Measurements from ENCODE around the gene HPCAL4. TPM values are rescaled to one million over a fixed set of nuclear protein-coding genes. Genes with fewer than 3 reads are reported as not detected.

Gene HPCAL4
- total RNA-seq, 4 donors from 2014 or later: 0.83 TPM; not detected in 3

DNA sequence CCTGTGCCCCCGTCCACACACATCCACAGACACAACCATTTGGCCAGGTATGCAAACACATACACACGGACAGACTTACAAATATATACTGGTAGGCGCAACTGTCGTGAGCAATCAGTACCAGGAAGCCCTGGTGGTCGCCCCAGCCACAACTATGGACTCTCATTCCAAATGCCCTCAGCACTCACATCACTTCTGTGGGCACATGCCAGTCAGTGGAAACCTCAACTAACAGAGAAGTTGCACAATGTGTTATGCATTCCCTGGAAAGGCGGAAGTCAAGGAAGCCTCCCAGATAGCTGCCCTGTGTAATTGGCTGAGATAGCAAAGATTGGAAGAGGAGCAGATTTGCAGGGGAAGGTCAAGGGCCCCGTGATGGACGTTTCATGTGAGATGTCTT lies 50.4 kb downstream of the HPCAL4 start:
- H3K27me3 ChIP-seq: no peaks in the 10 kb centered on the region
- H3K4me1 ChIP-seq: peaks cover 0 to 6% (median 2%) of the 10 kb centered on the region in 4 donors
- no peaks in the 10 kb centered on the region for H3K9me3 ChIP-seq
- no peak for DNase-seq
- no peaks in the 10 kb centered on the region for H3K36me3 ChIP-seq
- no peak overlapping the region for H3K4me3 ChIP-seq
- H3K27ac ChIP-seq: no peak overlapping the region
- no peak for TF ChIP-seq POLR2A (IDR thresholded peaks at IDR 0.05)
- TF ChIP-seq, protein P1, sequence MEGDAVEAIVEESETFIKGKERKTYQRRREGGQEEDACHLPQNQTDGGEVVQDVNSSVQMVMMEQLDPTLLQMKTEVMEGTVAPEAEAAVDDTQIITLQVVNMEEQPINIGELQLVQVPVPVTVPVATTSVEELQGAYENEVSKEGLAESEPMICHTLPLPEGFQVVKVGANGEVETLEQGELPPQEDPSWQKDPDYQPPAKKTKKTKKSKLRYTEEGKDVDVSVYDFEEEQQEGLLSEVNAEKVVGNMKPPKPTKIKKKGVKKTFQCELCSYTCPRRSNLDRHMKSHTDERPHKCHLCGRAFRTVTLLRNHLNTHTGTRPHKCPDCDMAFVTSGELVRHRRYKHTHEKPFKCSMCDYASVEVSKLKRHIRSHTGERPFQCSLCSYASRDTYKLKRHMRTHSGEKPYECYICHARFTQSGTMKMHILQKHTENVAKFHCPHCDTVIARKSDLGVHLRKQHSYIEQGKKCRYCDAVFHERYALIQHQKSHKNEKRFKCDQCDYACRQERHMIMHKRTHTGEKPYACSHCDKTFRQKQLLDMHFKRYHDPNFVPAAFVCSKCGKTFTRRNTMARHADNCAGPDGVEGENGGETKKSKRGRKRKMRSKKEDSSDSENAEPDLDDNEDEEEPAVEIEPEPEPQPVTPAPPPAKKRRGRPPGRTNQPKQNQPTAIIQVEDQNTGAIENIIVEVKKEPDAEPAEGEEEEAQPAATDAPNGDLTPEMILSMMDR (IDR thresholded peaks at IDR 0.05): no peak

DNA sequence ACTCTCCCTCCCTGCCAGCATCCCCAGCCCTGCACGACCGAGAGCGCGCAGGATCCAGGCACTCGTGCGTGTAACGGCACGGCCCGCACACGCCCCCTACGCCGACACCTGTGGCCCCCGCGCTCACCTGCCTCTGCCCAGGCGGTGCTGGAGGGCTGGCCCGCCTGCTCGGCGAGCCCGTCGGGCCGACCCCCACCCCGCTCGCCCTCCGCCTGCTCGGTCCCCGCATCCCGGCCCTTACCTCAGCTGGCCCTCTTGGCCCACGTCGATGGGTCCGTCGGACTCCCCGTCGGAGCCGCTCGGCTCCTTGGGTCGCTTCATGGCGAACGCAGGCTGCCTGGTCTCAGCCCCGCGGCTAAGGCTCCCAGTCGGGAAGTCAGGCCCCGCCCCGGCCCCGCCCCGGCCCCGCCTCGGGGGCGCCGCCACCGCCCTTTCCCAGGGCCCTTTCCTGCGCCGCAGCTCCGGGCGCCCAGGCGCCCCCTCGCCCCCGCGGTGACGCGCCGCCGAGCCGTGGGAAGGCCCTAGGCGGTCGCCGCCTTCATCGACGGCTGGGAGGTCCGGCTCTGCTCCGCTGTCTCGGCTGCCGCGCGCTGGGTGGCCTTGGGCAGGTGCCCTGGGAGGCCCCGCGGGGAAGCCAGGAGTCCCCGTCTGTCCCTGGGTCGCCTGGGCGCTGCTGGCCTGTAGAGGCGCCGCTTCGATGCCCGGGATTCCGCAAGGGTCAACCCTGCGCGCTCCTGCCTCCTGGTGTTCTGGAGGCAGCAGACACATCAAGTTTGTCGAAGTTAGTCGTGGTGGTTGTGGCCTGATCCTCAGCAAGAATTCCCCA lies 51.7 kb downstream of the HPCAL4 start, which contains the start of gene HEYL:
Gene HEYL (minus strand): TSS at position 339 of the 826 bp plus-strand sequence. CDS start 18 bp downstream, at position 321.
- H3K4me1 ChIP-seq: peaks cover 0 to 6% (median 2%) of the 10 kb centered on the region in 4 donors
- peak within 1 kb of the TSS in 3 of 4 donors; percentile 46 to 66 (median 55) for H3K27ac ChIP-seq
- TF ChIP-seq POLR2A (IDR thresholded peaks at IDR 0.05): no peak
- TF ChIP-seq, protein P1 (IDR thresholded peaks at IDR 0.05): peak in 2 of 6 experiments; percentile 26 to 39
- no peaks in the 10 kb centered on the region for H3K36me3 ChIP-seq
- no peaks in the 10 kb centered on the region for H3K9me3 ChIP-seq
- peak within 1 kb of the TSS; percentile 32 to 56 (median 53) for H3K4me3 ChIP-seq
- H3K27me3 ChIP-seq: no peaks in the 10 kb centered on the region
- DNase-seq: peak; percentile 46 to 79 (median 70)

DNA sequence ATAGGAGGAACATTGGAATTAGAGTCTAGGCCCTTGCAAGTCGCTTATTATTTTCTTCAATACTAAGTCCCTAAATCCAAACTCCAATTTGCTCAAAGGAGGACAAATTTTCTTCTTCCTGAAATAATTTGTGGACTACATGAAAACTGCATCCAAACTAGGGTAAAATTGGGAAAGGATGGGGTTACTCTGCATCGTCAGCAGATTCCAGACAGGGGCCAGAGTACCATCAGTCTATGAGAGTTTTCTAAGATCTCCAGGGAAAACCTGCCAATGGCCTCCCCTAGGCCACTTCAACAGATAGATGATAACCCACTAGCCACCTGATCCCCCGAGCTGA lies 52.3 kb downstream of the HPCAL4 start:
- Histone ChIP-seq H3K27ac (peak overlapping the region in 1 of 4 donors; percentile 22), H3K4me1 (peaks cover 0 to 6% (median 2%) of the 10 kb centered on the region in 4 donors), H3K9me3 (no peaks in the 10 kb centered on the region), H3K27me3 (no peaks in the 10 kb centered on the region), H3K36me3 (no peaks in the 10 kb centered on the region), H3K4me3 (peak overlapping the region in 3 of 4 donors; percentile 53 to 56 (median 53))
- no peak for TF ChIP-seq POLR2A (IDR thresholded peaks at IDR 0.05)
- TF ChIP-seq, protein P1 (IDR thresholded peaks at IDR 0.05): no peak
- DNase-seq: no peak

DNA sequence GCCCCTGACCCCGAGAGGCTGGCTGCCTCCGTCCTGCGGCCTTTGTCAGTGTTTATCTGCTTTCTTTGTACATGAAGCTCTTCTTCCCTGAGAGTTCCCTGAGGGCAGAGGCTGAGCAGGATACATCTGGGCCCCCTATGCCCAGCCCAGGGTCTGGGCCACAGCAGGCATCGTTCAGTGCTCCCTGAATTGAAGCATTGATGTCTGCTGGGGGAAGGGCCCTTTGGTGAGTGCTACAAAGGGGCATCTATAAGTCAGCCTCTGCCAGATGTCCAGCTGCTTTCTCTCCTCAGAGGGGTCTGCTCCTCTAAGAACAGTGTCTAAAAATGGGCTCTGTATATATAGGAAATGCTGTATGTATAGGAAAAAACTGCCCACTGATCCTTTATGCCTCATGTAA lies 53.9 kb downstream of the HPCAL4 start:
- TF ChIP-seq, protein P1 (IDR thresholded peaks at IDR 0.05): no peak
- no peak for TF ChIP-seq POLR2A (IDR thresholded peaks at IDR 0.05)
- H3K36me3 ChIP-seq: no peaks in the 10 kb centered on the region
- no peak overlapping the region for H3K4me3 ChIP-seq
- no peak for DNase-seq
- no peaks in the 10 kb centered on the region for H3K27me3 ChIP-seq
- H3K4me1 ChIP-seq: peaks cover 0 to 12% (median 3%) of the 10 kb centered on the region in 4 donors
- no peaks in the 10 kb centered on the region for H3K9me3 ChIP-seq
- H3K27ac ChIP-seq: no peak overlapping the region

DNA sequence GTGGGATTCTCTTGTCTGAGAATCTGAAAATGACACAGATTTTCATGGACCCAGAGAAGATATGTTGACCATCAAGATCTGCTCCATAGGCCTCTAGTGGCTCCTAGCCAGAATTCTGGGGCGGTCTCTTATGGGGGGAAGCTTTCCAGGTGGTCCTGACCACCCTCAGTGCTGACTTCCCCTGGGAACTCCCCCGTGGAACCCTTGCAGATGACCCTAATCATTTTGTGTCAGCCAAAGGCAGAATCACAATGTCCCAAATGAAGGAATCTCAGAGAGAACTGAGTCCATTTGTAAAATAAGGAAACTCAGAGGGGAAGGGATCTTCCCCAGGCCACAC lies 55.4 kb downstream of the HPCAL4 start:
- Histone ChIP-seq H3K27me3 (no peaks in the 10 kb centered on the region), H3K4me3 (no peak overlapping the region), H3K4me1 (peaks cover 0 to 12% (median 3%) of the 10 kb centered on the region in 4 donors), H3K9me3 (no peaks in the 10 kb centered on the region), H3K27ac (peak overlapping the region in 1 of 4 donors; percentile 48), H3K36me3 (no peaks in the 10 kb centered on the region)
- no peak for DNase-seq
- no peak for TF ChIP-seq POLR2A (IDR thresholded peaks at IDR 0.05)

DNA sequence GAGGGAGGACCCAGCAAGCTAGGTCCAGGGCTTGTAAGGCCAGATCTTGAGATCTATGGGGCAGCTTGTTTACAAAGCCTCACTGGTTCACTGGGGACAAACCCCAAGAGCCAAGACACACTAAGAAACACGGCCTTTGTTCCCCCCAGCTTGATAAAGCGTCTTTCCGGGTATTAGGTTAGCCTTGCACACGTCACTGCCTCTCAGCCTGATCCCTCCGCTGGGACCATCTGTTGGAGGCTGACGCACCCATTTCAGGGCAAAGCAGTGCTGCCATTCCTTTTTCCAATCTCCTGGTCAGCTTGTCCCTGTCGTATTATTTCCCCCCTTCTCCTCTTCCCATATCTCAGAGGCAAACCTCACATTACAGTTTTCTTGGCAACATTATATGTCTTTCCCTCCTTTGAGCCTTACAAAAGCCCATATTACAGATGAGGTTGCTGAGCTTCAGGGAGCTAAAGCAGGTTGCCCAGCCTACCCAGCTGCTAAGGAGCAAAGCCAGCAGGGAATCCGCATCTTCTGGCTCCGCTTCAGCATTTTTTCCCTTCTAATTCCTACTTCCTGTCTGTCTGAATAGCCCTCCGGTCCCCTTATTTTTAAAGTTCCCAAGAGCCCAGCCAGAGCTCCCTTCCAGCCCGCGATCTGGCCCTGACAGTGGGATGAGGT lies 55.9 kb downstream of the HPCAL4 start:
- H3K36me3 ChIP-seq: no peaks in the 10 kb centered on the region
- H3K27ac ChIP-seq: peak overlapping the region in 1 of 4 donors; percentile 48
- no peak overlapping the region for H3K4me3 ChIP-seq
- no peaks in the 10 kb centered on the region for H3K27me3 ChIP-seq
- no peaks in the 10 kb centered on the region for H3K9me3 ChIP-seq
- TF ChIP-seq, protein P1 (IDR thresholded peaks at IDR 0.05): no peak
- no peak for TF ChIP-seq POLR2A (IDR thresholded peaks at IDR 0.05)
- peaks cover 0 to 12% (median 3%) of the 10 kb centered on the region in 4 donors for H3K4me1 ChIP-seq
- no peak for DNase-seq
